ENCODE results near the gene TTC16. TPM values are rescaled to one million over a fixed set of nuclear protein-coding genes. Genes with fewer than 3 reads are reported as not detected.
A peak's percentile ranks its signal among the peaks of the same experiment; 100 is the strongest.

The TTC16 gene
- total RNA-seq, 5 donors from 2014 or later (not counting 1 experiment from before 2014, with no cell fraction given), result 4.6 to 31.8 (median 6.2) TPM

GRCh38 chr9:127723444-127723843 lies 7.6 kb downstream of the TTC16 start:
- ATAC-seq (replicated peaks in 1 of 4), result no peak
- peaks cover 0 to 3% of the 10 kb centered on the region in 2 donors for H3K36me3 ChIP-seq (ENCODE audit: control insufficient read depth in 2 of 2, extremely low read depth in 1 of 2, insufficient read depth in 1 of 2, low read length in 1 of 2)
- no peaks in the 10 kb centered on the region for H3K27me3 Mint-ChIP-seq
- H3K27ac Mint-ChIP-seq, result peak overlapping the region; percentile 43 to 52
- H3K27me3 ChIP-seq (replicated peaks in 1 of 2; ENCODE audit: control insufficient read depth in 2 of 2, extremely low read depth in 1 of 2, insufficient read depth in 2 of 2, low read length in 1 of 2), result peaks cover 0 to 5% of the 10 kb centered on the region in 2 experiments
- H3K4me1 ChIP-seq (ENCODE audit: control insufficient read depth in 1 of 2, extremely low read depth in 1 of 2, insufficient read depth in 2 of 2, low read length in 2 of 2), result peaks cover 2 to 46% of the 10 kb centered on the region in 2 experiments
- 94% methylated on average over 5 of the region's 5 CpGs for WGBS (ENCODE audit: insufficient coverage)
- DNase-seq, result no peak
- no peaks in the 10 kb centered on the region for H3K36me3 Mint-ChIP-seq
- peaks cover 14 to 31% (median 28%) of the 10 kb centered on the region in 3 donors for H3K4me1 Mint-ChIP-seq
- H3K4me3 Mint-ChIP-seq, result no peak overlapping the region
- POLR2A ChIA-PET, result no interaction called here
- no peaks in the 10 kb centered on the region for H3K9me3 Mint-ChIP-seq
- H3K9me3 ChIP-seq, result no peaks in the 10 kb centered on the region
- CTCF ChIA-PET, result no interaction called here
- H3K27ac ChIP-seq (ENCODE audit: low read length), result no peak overlapping the region
- H3K4me3 ChIP-seq (ENCODE audit: control insufficient read depth in 1 of 2, extremely low read depth in 1 of 2, low read length in 1 of 2), result no peak overlapping the region

GRCh38 chr9:127724012-127724411 lies 8.1 kb downstream of the TTC16 start:
- WGBS (ENCODE audit: insufficient coverage), result 92% methylated on average over 23 of the region's 23 CpGs
- Histone ChIP-seq H3K27ac (ENCODE audit: low read length) (no peak overlapping the region), H3K27me3 (replicated peaks in 1 of 2; ENCODE audit: control insufficient read depth in 2 of 2, extremely low read depth in 1 of 2, insufficient read depth in 2 of 2, low read length in 1 of 2) (peaks cover 0 to 5% of the 10 kb centered on the region in 2 experiments), H3K4me1 (ENCODE audit: control insufficient read depth in 1 of 2, extremely low read depth in 1 of 2, insufficient read depth in 2 of 2, low read length in 2 of 2) (peaks cover 2 to 41% of the 10 kb centered on the region in 2 experiments), H3K9me3 (no peaks in the 10 kb centered on the region), H3K36me3 (ENCODE audit: control insufficient read depth in 2 of 2, extremely low read depth in 1 of 2, insufficient read depth in 1 of 2, low read length in 1 of 2) (peaks cover 0 to 3% of the 10 kb centered on the region in 2 donors), H3K4me3 (ENCODE audit: control insufficient read depth in 1 of 2, extremely low read depth in 1 of 2, low read length in 1 of 2) (no peak overlapping the region)
- H3K36me3 Mint-ChIP-seq, result no peaks in the 10 kb centered on the region
- peaks cover 14 to 31% (median 28%) of the 10 kb centered on the region in 3 donors for H3K4me1 Mint-ChIP-seq
- ATAC-seq (replicated peaks in 1 of 4) (no peak), DNase-seq (no peak)
- CTCF ChIA-PET, result no interaction called here
- H3K27me3 Mint-ChIP-seq, result no peaks in the 10 kb centered on the region
- H3K27ac Mint-ChIP-seq, result no peak overlapping the region
- H3K4me3 Mint-ChIP-seq, result no peak overlapping the region
- POLR2A ChIA-PET, result no interaction called here
- H3K9me3 Mint-ChIP-seq, result no peaks in the 10 kb centered on the region

- CTCF ChIA-PET, result no interaction called here
- POLR2A ChIA-PET, result no interaction called here
- no peak overlapping the region for H3K27ac Mint-ChIP-seq
Measured at GRCh38 chr9:127726871-127727270, 11.0 kb downstream of the TTC16 start.

GRCh38 chr9:127728808-127729207 lies 12.9 kb downstream of the TTC16 start:
- peaks cover 6% of the 10 kb centered on the region for H3K36me3 Mint-ChIP-seq
- no peak overlapping the region for H3K27ac Mint-ChIP-seq
- H3K36me3 ChIP-seq (ENCODE audit: control insufficient read depth in 2 of 2, extremely low read depth in 1 of 2, insufficient read depth in 1 of 2, low read length in 1 of 2), result peaks cover 12% of the 10 kb centered on the region in 2 donors
- no peak for ATAC-seq (replicated peaks in 1 of 4)
- CTCF ChIA-PET, result interaction anchor here in 1 of 2 donors (0.5 kb wide), 1 partner anchor 340 kb away, joined by 4 read pairs; no protein-coding TSS in a partner anchor
- 95% methylated on average over 4 of the region's 8 CpGs for WGBS (ENCODE audit: insufficient coverage)
- H3K9me3 ChIP-seq, result no peaks in the 10 kb centered on the region
- POLR2A ChIA-PET, result interaction anchor here in 1 of 2 donors (0.6 kb wide), 2 partner anchors 120 to 151 kb away, joined by 5 read pairs; no protein-coding TSS in a partner anchor
- peaks cover 0 to 3% (median 3%) of the 10 kb centered on the region in 3 donors for H3K4me1 Mint-ChIP-seq
- H3K4me3 ChIP-seq (ENCODE audit: control insufficient read depth in 1 of 2, extremely low read depth in 1 of 2, low read length in 1 of 2), result no peak overlapping the region
- H3K27ac ChIP-seq (ENCODE audit: low read length), result no peak overlapping the region
- no peak for DNase-seq
- H3K9me3 Mint-ChIP-seq, result no peaks in the 10 kb centered on the region
- no peak overlapping the region for H3K4me3 Mint-ChIP-seq
- no peaks in the 10 kb centered on the region for H3K27me3 Mint-ChIP-seq
- no peaks in the 10 kb centered on the region for H3K27me3 ChIP-seq (replicated peaks in 1 of 2; ENCODE audit: control insufficient read depth in 2 of 2, extremely low read depth in 1 of 2, insufficient read depth in 2 of 2, low read length in 1 of 2)
- peaks cover 0 to 2% of the 10 kb centered on the region in 2 experiments for H3K4me1 ChIP-seq (ENCODE audit: control insufficient read depth in 1 of 2, extremely low read depth in 1 of 2, insufficient read depth in 2 of 2, low read length in 2 of 2)

More at GRCh38 chr9:127726871-127727270, 11.0 kb downstream of the TTC16 start:
- Histone ChIP-seq H3K27ac (ENCODE audit: low read length) (no peak overlapping the region), H3K4me1 (ENCODE audit: control insufficient read depth in 1 of 2, extremely low read depth in 1 of 2, insufficient read depth in 2 of 2, low read length in 2 of 2) (peaks cover 0 to 13% of the 10 kb centered on the region in 2 experiments), H3K36me3 (ENCODE audit: control insufficient read depth in 2 of 2, extremely low read depth in 1 of 2, insufficient read depth in 1 of 2, low read length in 1 of 2) (peaks cover 4 to 10% of the 10 kb centered on the region in 2 donors), H3K9me3 (no peaks in the 10 kb centered on the region), H3K4me3 (ENCODE audit: control insufficient read depth in 1 of 2, extremely low read depth in 1 of 2, low read length in 1 of 2) (no peak overlapping the region), H3K27me3 (replicated peaks in 1 of 2; ENCODE audit: control insufficient read depth in 2 of 2, extremely low read depth in 1 of 2, insufficient read depth in 2 of 2, low read length in 1 of 2) (peaks cover 0 to 5% of the 10 kb centered on the region in 2 experiments)
- Mint-ChIP-seq H3K36me3 (peaks cover under 1% of the 10 kb centered on the region), H3K27me3 (no peaks in the 10 kb centered on the region), H3K4me1 (peaks cover 0 to 6% (median 0%) of the 10 kb centered on the region in 3 donors), H3K4me3 (no peak overlapping the region), H3K9me3 (no peaks in the 10 kb centered on the region)
- no peak for DNase-seq
- no peak for ATAC-seq (replicated peaks in 1 of 4)
- 84% methylated on average over 8 of the region's 8 CpGs for WGBS (ENCODE audit: insufficient coverage)

GRCh38 chr9:127729522-127730256 lies 13.8 kb downstream of the TTC16 start:
- H3K36me3 ChIP-seq (ENCODE audit: control insufficient read depth in 2 of 2, extremely low read depth in 1 of 2, insufficient read depth in 1 of 2, low read length in 1 of 2), result peaks cover 12% of the 10 kb centered on the region in 2 donors
- no peaks in the 10 kb centered on the region for H3K9me3 ChIP-seq
- H3K4me1 ChIP-seq (ENCODE audit: control insufficient read depth in 1 of 2, extremely low read depth in 1 of 2, insufficient read depth in 2 of 2, low read length in 2 of 2), result peaks cover 0 to 11% of the 10 kb centered on the region in 2 experiments
- DNase-seq, result no peak
- H3K27ac ChIP-seq (ENCODE audit: low read length), result no peak overlapping the region
- no peaks in the 10 kb centered on the region for H3K27me3 ChIP-seq (replicated peaks in 1 of 2; ENCODE audit: control insufficient read depth in 2 of 2, extremely low read depth in 1 of 2, insufficient read depth in 2 of 2, low read length in 1 of 2)
- ATAC-seq (replicated peaks in 1 of 4), result no peak
- Mint-ChIP-seq H3K4me3 (no peak overlapping the region), H3K4me1 (peaks cover 0 to 11% (median 11%) of the 10 kb centered on the region in 3 donors), H3K27me3 (no peaks in the 10 kb centered on the region), H3K36me3 (peaks cover 6% of the 10 kb centered on the region), H3K27ac (no peak overlapping the region), H3K9me3 (no peaks in the 10 kb centered on the region)
- ChIA-PET CTCF (interaction anchor here in 1 of 2 donors (0.6 kb wide), 1 partner anchor 49 kb away, joined by 3 read pairs; the partner anchor contains the start of gene SH2D3C), POLR2A (interaction anchor here in 1 of 2 donors (0.6 kb wide), 1 partner anchor 119 kb away, joined by 5 read pairs; no protein-coding TSS in a partner anchor)
- H3K4me3 ChIP-seq (ENCODE audit: control insufficient read depth in 1 of 2, extremely low read depth in 1 of 2, low read length in 1 of 2), result no peak overlapping the region
- 94% methylated on average over 12 of the region's 18 CpGs for WGBS (ENCODE audit: insufficient coverage)

GRCh38 chr9:127730262-127730661 lies 14.4 kb downstream of the TTC16 start:
- Mint-ChIP-seq H3K4me3 (no peak overlapping the region), H3K27ac (no peak overlapping the region), H3K27me3 (no peaks in the 10 kb centered on the region), H3K4me1 (peaks cover under 1 to 12% (median 12%) of the 10 kb centered on the region in 3 donors), H3K9me3 (no peaks in the 10 kb centered on the region), H3K36me3 (peaks cover 6% of the 10 kb centered on the region)
- DNase-seq (no peak), ATAC-seq (replicated peaks in 1 of 4) (no peak)
- WGBS (ENCODE audit: insufficient coverage), result 96% methylated on average over 6 of the region's 9 CpGs
- Histone ChIP-seq H3K4me3 (ENCODE audit: control insufficient read depth in 1 of 2, extremely low read depth in 1 of 2, low read length in 1 of 2) (no peak overlapping the region), H3K27ac (ENCODE audit: low read length) (no peak overlapping the region), H3K4me1 (ENCODE audit: control insufficient read depth in 1 of 2, extremely low read depth in 1 of 2, insufficient read depth in 2 of 2, low read length in 2 of 2) (peaks cover 0 to 13% of the 10 kb centered on the region in 2 experiments), H3K27me3 (replicated peaks in 1 of 2; ENCODE audit: control insufficient read depth in 2 of 2, extremely low read depth in 1 of 2, insufficient read depth in 2 of 2, low read length in 1 of 2) (no peaks in the 10 kb centered on the region), H3K36me3 (ENCODE audit: control insufficient read depth in 2 of 2, extremely low read depth in 1 of 2, insufficient read depth in 1 of 2, low read length in 1 of 2) (peaks cover 12% of the 10 kb centered on the region in 2 donors), H3K9me3 (no peaks in the 10 kb centered on the region)
- CTCF ChIA-PET, result no interaction called here
- POLR2A ChIA-PET, result no interaction called here
